Measurements from ENCODE around the gene RIPK4.

DNA sequence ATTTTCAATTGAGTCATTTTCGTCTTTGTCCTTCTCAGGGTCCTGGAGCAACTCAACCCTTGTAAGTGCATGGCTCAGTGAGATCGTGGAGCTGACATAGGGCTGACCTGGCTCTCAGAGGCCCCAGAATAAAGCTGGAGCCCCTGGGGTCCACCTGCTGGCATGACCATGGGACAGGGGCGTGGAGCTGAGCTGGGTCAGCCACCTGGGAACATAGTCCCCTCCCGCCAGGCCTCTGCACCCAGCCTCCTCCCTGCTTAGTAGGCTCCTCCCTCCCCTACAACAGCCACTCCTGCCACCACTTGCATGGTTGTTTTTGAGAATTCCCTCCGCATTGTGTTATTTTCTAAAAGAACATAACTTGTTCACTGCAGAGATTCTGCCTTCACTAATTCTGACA lies 3.1 kb upstream of the RIPK4 start:
- TF ChIP-seq EZH2 (IDR thresholded peaks at IDR 0.05; ENCODE audit: insufficient read depth, poor library complexity, severe bottlenecking): no peak
- no peak for TF ChIP-seq EZH2phosphoT487 (IDR thresholded peaks at IDR 0.05; ENCODE audit: insufficient read depth, low read depth)
